Astrocyte of the spinal cord (primary cell): ENCODE measurements around the gene CSTPP1.

ENCODE experiments used
- DNase-seq: peaks from one replicate; pipeline ENCODE4 v3.0.0; 2011; ENCODE audit warnings: low read depth, low spot score
- H3K4me3 ChIP-seq: 2 replicates; pipeline ENCODE4 v1.5.1; 2011; ENCODE audit warnings: low read depth, mild to moderate bottlenecking, low read length, moderate library complexity
- in situ Hi-C: cut with HindIII; loops from 2 replicates; pipeline ENCODE4 v1.10.0; 2017; ENCODE audit warnings: low sequenced_read_pairs
- TF ChIP-seq, protein P1 (sequence below): IDR thresholded peaks from 2 replicates; pipeline ENCODE4 v1.5.1; 2012; ENCODE audit warnings: low read depth, mild to moderate bottlenecking, low read length, inconsistent platforms

CSTPP1 gene

DNA sequence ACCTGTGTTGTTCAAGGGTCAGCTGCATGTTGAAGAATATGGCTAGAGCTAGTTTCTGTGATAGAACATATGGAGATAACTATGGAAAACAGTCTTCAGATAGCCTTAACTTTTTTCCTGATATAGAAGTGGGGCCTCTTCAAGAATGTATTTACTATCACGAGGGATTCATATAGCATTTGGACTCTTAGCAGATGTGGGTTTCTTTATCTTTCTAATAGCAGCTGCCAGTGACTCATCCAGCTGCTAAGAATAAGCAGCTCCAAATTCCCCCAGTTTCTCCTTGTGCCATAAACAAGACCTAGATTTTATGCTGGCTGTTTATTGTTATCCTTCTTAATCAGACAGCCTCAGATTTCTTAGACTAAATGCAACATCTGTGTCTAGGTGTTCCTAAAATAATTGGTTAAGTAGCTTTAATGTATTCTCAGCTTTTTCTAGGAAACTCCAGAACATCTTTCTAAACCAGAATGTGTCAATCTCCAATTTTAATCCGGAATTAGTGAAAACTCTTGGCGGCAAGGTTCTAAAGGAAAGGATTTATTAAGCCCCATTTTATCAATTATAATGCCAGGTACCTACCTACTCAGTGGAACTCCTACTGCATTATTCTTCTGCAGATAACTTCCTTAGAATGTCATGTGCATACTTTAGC, 119.8 kb downstream of the CSTPP1 start:
- in situ Hi-C loops, result no loop called here
- TF ChIP-seq, protein P1, sequence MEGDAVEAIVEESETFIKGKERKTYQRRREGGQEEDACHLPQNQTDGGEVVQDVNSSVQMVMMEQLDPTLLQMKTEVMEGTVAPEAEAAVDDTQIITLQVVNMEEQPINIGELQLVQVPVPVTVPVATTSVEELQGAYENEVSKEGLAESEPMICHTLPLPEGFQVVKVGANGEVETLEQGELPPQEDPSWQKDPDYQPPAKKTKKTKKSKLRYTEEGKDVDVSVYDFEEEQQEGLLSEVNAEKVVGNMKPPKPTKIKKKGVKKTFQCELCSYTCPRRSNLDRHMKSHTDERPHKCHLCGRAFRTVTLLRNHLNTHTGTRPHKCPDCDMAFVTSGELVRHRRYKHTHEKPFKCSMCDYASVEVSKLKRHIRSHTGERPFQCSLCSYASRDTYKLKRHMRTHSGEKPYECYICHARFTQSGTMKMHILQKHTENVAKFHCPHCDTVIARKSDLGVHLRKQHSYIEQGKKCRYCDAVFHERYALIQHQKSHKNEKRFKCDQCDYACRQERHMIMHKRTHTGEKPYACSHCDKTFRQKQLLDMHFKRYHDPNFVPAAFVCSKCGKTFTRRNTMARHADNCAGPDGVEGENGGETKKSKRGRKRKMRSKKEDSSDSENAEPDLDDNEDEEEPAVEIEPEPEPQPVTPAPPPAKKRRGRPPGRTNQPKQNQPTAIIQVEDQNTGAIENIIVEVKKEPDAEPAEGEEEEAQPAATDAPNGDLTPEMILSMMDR, result no peak
- H3K4me3 ChIP-seq, result no peak overlapping the region
- peak; percentile 65 for DNase-seq

DNA sequence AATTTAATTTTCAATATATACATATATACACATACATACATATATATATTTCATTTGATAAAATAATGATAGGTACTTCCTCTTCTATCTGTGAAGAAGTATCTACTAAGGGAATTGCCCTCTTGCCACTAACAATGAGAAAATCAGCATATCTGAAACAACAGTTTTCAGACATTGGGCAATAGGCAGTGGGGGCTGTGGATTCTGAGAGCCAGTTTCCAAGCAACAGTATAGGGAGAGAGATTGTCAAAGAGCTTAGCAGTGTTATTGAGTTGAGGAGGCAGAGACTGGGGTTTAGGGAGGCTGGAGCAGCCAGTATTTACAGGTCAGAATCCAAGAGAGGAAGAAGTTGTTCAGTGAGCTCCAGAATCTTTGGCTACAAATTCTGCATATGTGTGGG, 120.8 kb downstream of the CSTPP1 start:
- H3K4me3 ChIP-seq, result no peak overlapping the region
- in situ Hi-C loops, result no loop called here
- DNase-seq, result no peak
- TF ChIP-seq, protein P1, result no peak

DNA sequence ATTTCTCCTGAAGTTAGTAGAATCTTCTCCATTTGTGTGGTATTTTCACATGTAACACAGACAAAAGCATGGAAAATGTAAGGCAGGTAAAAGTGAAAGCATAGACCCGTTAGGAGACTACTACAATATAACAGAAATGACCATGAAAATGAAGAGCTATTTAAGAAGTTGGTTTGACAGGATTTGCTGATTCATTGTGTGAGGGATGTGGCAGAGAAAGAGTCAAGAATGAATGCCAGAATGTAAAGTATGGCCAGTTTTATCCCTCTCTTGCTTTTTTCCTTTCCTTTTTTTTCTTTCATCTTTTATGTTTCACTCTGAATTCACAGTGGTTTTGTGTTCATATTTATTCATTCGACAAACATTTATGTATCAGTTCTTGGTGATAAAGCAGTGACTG, 124.2 kb downstream of the CSTPP1 start:
- TF ChIP-seq, protein P1, result no peak
- in situ Hi-C loops, result no loop called here
- DNase-seq, result peak; percentile 23

GRCh38 chr11:47061429-47062178, 125.0 kb downstream of the CSTPP1 start:
- TF ChIP-seq, protein P1, result no peak
- DNase-seq, result no peak
- in situ Hi-C loops, result no loop called here
- H3K4me3 ChIP-seq, result no peak overlapping the region

More for the DNA sequence above, 124.2 kb downstream of the CSTPP1 start:
- H3K4me3 ChIP-seq, result no peak overlapping the region

DNA sequence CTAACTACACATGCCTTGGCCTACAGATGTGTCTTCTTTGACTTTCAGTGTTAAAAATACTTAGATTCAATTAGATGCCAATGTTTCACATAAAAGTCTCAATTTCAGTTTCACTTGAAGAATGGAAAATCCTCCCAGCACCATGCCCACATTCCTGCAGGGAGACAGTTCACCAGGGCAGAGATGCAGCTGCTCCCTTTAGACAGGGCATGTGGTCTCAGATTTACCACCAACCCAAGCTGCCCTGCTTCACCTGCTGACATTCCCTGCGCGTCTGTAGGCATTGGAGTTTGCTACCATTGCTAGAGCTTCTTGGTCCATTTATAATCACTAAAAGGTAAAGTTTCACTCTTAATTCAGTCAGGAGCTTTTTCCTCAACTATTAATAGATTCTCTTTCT, 126.2 kb downstream of the CSTPP1 start:
- TF ChIP-seq, protein P1, result no peak

GRCh38 chr11:47067401-47067800, 130.8 kb downstream of the CSTPP1 start:
- in situ Hi-C loops, result no loop called here
- DNase-seq, result no peak
- TF ChIP-seq, protein P1, result no peak
- no peak overlapping the region for H3K4me3 ChIP-seq

More for the DNA sequence above, 126.2 kb downstream of the CSTPP1 start:
- no peak for DNase-seq
- in situ Hi-C loops, result no loop called here
- no peak overlapping the region for H3K4me3 ChIP-seq
